GM18868 (cell line): ENCODE measurements around the gene ABCC6.
"Not testable (repeated sequence)": the region's sequence is repeated elsewhere in the genome, so short reads cannot be mapped to it uniquely, and the experiment has no call there.

Experiments used
- ATAC-seq: cut with Tn5 transposase; IDR thresholded peaks from one replicate; pipeline ENCODE4 v1.9.1; 2021; ENCODE audit warnings: mild to moderate bottlenecking, moderate library complexity; ENCODE audit not compliant: unreplicated experiment

The ABCC6 gene

DNA sequence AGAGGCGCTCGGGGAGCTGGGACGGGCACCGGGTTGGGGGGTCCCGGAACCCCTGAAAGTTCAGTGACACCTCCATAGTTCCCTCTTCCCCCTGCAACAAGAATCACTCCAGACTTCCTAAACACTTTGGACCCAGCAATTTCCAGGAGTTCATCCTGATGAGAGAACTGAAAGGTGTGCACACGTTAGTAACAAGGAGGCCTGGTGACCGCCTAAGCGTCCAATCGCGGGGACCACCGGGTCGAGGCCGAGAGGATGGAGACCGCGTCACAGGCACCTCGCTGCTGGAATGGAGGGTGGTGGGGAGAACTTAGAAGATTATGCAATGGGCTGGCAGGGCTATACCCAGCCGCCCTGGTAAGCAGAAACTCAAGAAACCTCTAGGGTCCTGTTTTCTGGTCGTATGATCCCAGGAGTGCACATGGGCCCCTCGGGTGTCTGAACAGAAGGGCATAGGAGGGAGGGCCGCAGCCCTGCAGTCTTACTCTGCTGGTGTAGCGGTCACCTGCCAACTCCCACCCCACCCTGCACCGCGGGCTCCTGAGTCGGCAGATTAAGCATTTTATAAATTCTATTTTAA is 458 bp upstream of the ABCC6 start:
- not testable (repeated sequence) for ATAC-seq

DNA sequence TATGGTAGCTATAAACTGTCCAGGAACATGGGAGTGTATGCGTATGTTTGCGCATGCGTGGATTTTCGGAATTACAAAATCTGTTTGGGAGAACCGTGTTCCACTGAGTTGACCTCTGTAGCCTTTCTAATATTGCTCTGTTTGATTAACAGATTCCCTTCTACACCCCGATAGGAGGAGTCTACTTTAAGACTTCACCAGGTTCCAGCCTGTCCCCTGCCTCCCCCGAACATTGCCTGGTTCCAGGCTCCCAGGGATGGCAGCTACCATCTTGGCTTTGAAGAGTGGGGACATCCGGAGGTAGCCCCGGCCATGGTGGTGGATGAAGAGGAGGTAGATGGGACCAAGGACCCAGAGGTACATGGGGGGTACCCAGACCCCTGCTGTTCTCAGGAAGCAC is 1.9 kb downstream of the ABCC6 start:
- not testable (repeated sequence) for ATAC-seq

DNA sequence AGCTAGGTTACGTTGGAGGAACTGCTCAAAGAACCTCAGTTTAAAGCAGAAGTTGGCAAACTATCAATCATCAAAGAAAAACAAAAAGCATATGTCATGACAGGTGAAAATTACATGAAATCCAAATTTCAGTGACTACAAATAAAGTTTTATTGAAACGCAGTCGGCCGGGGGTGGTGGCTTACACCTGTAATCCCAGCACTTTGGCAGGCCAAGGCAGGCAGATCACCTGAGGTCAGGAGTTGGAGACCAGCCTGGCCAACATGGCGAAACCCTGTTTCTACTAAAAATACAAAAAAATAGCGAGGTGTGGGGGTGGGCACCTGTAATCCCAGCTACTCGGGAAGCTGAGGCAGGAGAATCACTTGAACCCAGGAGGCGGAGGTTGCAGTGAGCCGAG is 2.8 kb downstream of the ABCC6 start:
- ATAC-seq: not testable (repeated sequence)

DNA sequence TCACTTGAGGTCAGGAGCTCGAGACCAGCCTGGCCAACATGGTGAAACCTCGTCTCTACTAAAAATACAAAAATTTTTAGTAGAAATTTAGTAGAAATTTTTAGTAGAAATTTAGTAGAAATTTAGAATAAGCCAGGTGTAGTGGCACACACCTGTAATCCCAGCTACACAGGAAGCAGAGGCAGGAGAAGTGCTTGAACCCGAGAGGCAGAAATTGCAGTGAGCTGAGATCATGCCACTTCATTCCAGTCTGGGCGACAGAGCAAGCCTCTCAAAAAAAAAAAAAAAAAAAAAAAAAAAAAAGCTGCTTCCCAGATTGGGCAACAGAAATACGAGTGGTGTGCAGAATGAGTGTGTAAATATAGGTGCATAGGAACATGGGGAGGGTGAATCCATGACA is 4.5 kb downstream of the ABCC6 start:
- ATAC-seq: not testable (repeated sequence)

DNA sequence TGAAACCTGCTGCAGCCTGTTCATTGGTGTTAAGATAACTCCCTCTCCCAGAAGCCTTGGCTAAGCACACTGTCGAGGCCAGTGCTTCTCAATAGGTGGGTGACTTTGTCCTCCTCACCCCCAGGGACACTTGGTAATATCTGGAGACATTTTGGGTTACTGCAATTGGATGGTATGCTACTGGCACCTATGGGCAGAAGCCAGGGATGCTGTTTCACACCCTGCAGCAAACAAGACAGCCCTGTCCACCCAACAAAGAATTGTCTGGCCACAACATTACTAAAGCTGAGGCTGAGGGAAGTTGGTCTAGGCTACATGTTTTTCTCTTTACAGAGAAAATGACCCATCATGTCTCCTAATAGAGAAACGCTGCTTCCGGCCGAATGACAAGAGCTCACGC is 4.9 kb downstream of the ABCC6 start:
- ATAC-seq: not testable (repeated sequence)

DNA sequence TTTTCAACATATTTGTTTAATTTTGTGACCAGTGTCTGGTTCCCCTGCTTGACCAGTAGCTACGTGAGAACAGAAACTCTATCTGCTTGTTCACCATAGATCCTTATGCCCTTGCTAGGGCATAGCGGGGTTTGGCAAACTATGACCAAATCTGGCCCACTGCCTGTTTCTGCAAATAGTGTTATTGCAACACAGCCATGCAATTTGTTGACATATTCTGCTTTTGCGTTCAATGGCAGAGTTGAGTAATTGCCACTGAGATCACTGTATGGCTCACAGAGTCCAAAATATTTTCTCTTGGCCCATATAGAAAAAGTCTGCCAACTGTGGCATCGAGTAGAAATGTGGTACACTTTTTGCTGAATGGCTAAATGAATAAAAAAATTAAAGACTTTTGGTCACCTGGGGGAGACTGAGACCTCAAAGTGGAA is 9.4 kb downstream of the ABCC6 start:
- not testable (repeated sequence) for ATAC-seq

DNA sequence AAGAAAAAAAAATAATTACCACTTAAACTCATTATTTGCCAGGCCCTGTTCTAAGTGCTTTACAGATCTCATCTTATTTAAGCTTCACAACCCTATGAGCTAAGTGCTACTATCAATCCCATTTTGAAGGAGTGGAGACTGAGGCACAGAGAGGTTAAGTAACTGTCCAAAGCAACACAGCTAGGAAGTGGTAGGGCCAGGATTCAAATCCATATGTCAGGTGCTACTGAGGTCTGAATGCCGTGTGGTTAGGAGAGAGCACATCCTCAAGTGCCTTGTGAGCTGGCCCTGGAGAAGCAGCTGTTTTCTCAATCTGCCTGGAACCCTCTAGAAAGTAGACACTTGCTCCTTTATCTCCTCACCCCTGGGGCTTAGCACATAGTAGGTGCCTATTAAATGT is 11.9 kb downstream of the ABCC6 start:
- not testable (repeated sequence) for ATAC-seq

DNA sequence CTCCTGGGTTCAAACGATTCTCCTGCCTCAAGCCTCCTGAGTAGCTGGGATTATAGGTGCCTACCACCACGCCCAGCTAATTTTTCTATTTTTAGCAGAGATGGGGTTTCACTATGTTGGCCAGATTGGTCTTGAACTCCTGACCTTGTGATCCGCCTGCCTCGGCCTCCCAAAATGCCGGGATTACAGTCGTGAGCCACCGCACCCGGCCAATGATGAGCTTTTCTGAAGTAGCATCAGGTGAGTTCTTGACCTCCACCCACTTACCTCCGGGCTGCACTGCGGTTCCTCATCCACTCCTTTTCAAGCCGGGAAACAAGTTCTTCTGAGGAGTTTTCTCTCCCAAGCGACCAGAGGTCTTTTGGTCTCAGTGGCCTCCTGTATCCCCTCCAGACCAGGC is 14.8 kb downstream of the ABCC6 start:
- ATAC-seq: not testable (repeated sequence)

DNA sequence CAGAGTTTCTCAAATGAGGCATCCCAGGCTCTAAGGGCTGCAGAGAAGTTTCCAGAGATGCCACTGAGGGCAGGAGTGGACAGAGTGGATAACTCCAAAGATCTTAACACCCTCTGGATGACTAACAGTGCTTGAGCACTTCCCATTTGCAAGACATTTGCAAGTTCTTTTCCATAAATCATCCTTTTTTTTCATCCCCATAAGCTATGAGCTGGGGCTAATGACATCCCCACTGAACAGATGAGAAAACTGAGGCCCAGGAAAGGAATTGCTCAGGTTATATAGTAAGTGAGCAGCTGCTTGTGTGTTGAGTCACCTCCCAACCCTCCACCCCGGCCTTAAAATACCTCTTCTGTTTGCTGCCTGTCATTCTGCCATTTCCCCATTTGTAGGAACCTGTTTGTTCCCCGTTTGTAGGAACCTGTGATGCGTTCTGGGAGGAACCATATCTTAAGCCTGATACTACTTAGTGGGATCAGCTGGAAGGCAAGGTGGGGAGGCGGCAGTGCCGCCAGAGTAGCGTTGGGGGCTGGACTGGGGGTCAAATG is 15.4 kb downstream of the ABCC6 start:
- ATAC-seq: not testable (repeated sequence)

DNA sequence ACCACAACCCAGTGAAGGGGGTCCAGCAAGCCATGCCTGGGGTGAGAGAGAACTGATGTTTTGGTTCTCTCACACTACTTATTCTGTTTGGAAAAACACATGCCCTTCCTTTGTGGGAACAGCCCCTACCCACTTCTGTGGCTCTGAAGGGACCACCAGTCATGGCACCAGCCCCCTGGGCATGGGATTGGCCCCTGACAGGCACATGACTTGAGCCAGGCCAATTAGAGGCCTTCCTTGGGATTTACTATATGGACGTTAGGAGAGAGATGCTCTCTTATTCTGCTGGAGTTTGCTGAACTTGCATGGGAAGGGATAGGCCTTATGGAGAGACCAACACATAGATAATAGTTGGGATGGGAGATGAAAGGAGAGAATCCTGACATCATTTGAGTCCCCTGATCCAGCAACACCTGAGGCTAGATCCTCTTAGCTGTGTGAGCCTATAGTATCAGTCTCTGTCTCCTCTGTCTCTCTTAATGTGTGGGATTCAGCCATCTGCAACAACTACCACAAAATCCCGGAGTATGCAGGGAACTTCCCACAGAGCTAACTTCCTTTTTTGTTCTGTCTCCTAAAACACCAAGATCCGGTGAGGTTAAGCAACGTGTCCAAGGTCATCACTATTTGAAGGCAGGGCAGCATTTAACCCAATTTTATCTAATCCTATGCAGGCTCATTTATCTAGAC is 16.1 kb downstream of the ABCC6 start:
- not testable (repeated sequence) for ATAC-seq

DNA sequence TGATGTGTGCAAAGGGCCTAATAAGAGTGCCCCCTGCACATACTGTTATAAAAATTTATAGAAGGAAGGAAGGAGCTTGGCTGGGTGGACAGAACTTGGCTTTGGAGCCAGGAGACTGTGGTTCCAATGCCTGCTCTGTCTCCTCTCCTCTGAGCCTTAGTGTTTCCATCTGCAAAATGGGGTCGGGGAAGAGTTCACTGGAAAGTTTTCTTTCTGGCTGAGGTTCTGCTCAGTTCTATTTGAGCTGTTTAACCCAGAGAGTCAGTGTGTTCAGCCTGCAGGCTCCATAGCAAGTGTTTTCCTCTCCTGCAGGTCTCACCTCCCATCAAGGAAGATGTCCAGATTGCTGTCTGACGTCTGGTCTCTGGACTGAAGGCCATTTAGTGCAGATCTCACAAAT is 17.4 kb downstream of the ABCC6 start:
- ATAC-seq: not testable (repeated sequence)

DNA sequence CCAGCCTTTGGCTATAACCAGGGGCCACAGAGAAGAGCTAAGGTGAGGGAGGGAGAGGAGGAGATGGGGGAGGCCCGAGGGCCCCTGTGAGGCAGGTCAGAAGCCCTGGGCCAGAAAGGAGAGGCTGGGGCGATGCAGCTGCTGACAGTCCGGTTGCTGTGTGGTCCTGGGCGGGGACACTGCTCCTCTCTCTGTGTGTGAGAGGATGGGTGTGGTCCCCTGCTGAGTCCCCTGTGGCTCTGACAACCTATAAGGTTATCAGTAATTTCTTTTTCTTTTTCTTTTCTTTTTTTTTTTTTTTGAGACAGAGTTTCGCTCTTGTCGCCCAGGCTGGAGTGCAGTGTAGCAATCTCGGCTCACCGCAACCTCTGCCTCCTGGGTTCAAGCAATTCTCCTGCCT is 18.7 kb downstream of the ABCC6 start:
- not testable (repeated sequence) for ATAC-seq

DNA sequence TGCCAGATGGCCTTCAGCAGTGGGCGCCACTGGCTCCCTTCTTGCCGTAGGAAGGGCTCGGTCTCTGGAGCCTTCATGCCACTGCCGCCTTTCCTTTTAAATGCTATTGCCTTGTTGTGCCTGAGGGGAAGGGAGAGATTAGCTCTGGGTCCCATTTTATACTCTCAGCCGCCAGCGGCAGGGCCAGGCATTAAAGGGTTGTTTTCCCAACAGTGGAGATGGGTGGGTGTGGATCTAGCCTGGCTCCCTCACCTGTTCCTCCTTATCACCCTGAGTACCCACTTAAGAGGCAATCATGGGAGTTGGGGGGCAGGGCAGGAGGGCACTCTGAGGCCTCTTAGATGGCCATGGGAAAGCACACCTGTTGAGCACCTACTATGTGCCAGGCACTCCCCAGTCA is 19.8 kb downstream of the ABCC6 start:
- not testable (repeated sequence) for ATAC-seq

DNA sequence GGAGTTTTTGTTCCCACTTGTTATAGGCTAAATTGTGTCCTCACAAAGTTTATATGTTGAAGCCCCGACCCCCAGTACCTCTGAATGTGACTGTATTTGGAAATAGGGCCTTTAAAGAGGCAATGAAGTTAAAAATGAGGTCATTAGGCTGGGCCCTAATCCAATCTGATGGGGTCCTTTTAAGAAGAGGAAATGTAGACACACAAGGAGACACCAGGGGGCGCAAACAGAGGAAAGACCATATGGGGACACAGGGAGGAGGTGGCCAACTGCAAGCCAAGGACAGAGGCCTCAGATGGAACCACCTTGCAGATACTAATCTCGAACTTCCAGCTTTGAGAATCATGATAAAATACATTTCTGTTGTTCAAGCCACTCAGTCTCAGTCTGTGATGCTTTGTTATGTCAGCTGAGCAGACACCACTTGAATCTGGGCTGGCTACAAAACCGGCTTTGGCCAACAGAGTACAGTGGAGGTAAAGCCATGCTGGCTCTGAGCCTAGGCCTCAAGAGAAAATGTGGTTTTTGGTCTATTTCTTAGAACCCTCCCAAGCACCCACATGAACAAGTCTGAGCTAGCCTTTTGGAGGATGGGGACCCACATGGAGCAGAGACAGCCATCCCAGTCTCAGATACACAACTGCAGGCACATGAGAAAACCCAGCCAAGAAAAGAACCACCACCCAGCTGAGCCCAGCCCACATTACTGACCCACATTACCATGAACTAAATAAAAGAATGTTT is 20.7 kb downstream of the ABCC6 start:
- not testable (repeated sequence) for ATAC-seq

DNA sequence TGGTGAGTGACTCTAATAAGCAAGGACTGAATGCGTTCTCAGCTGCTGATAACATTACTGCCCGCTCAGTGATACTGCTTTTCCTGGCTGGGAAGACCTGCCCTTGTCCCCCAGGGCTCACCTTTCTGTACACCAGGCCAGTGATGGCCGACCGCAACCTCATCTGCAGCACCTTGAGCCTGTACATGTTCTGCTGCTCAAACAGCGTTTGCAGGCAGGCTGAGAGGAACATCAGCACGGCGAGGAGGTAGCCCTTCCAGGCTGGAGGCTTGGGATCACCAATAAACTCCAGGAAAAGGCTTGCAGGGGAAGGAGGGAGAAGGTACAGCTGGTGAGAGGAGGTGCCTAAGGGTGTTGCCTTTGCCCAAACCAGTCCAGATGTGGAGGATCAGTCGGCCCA is 21.4 kb downstream of the ABCC6 start:
- ATAC-seq: not testable (repeated sequence)

DNA sequence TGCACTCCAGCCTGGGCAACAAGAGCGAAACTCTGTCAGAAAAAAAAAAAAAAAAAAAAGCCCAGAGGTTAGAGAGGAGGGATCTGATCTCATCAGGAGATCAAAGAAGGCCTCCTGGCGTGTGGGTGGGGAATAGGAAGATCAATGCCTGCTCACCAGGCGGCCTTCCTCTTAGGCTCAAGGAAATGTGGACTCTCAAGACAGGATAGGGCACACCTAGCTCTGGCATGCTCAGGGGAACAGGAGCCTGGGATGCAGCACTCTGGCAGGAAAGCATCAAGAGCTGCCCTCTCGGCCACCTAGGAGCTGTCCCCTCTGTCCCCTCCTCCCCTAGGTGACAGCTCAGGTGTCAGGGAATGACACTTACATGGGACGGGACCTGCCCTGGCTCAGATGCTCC is 22.9 kb downstream of the ABCC6 start:
- not testable (repeated sequence) for ATAC-seq

DNA sequence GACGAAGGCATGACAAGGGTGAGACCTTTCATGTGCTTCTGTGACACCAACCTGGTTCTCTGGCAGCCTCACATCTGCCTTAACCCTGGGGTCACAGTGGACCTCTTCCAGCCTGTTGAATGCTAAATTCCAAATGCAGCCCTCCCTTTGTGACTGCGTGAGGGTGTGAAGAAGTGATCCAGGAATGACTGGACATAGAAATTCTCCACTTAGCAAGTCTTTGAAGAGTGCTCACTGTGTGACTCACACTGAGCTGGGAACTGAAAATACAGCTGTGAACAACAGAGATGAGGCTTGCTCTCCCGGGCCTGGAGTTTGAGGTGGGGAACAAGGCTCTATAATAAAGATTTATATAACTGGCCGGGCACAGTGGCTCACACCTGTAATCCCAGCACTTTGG is 23.9 kb downstream of the ABCC6 start:
- not testable (repeated sequence) for ATAC-seq

DNA sequence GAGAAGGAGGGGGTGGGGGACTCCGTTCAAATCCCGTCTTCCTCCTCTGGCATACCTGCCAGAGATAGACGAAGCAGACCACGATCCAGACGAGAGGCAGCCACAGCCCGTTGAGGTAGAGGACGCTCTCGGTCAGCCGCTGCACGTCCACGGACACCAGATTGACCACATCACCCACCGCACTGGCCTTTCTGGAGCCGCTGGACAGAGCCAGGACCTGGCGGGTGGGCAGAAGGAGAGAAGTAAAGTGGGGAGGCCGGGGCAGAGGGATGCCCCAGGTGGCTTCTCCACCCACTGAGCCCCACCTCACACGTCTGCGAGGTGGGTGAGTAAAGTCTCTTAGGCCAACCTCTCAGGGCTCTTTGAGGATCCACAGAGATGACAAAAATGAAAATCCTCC is 25.3 kb downstream of the ABCC6 start:
- no peak for ATAC-seq

DNA sequence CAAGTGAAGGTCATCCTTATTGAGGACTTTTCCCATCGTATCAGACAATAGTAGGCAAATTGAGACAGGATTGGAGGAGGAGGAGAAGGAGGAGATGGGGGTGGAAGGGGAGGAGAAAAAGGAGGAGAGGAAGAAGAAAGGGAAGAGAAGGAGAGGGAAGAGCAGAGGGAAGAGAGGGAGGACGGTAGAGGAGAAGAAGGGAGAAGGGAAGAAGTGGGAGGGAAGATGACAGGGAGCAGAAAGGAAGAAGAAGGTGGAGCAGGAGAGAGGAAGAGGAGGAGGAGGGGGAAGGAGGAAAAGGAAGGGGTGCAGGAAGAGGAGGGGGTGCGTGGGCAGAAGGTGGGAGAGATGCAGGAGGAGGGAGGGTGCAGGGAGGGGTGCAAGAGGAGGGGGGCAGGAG is 26.0 kb downstream of the ABCC6 start:
- no peak for ATAC-seq

DNA sequence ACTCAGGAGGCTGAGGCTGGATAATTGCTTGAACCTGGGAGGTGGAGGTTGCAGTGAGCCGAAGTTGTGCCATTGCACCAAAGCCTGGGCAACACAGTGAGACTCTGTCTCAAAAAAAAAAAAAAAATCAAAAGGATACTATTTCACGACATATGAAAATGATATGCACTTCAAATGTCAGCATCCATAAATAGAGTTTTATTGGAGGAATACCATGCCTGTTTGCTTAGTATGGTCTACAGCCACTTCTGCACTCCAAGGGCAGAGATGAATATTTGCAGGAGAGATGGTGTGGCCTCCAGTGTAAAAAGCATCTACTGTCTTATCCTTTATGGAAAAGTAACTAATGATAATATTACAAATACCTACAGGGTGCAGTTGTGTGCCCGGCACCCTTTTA is 27.2 kb downstream of the ABCC6 start:
- no peak for ATAC-seq

DNA sequence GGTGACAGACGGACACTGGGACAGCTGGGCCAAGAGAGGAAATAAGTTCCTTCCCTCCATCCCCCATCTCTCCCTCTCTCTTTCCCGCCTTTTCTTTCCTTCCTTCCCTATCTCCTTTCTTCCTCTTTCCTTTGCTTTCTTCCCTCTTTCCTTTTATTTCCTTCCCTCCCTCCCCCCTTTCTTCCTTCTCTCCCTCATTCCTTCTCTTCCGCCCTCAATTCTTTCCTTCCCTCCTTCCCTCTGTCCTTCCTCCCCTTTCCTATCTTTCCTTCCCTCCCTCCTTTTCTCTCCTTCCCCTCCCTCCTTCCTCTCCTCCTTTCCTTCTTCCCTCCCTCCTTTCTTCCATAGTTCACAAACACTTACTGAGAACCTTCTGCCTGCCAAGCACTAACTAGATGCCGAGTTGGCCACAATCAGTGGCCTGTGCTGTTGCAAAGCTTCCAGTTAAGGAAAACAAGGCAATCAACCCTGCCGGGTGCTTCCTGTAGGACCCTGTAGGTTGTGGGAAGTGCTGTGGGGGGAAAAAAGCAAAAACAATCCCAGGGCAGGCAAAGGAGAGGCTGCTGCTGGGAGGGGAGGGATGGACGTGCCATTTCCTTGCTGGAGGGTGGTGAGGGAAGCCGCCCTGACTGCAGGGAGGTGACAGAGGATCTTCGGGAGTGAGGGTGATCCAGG is 31.7 kb downstream of the ABCC6 start:
- no peak for ATAC-seq
